ENCODE data around the gene CXXC4. TPM values are rescaled to one million over a fixed set of nuclear protein-coding genes. Genes with fewer than 3 reads are reported as not detected.

Gene CXXC4
- total and polyA plus RNA-seq, 2 experiments from 2014 or later = not detected

GRCh38 chr4:104446431-104447278 is 48.0 kb downstream of the CXXC4 start:
- no peak overlapping the region for H2AFZ ChIP-seq

GRCh38 chr4:104444685-104445084 is 50.0 kb downstream of the CXXC4 start:
- no peak overlapping the region for H3K4me3 ChIP-seq
- H3K27me3 ChIP-seq (replicated peaks; ENCODE audit: insufficient read depth) = no peaks in the 10 kb centered on the region
- DNase-seq = no peak
- H3K9me3 ChIP-seq (ENCODE audit: low read depth) = no peaks in the 10 kb centered on the region
- in situ Hi-C loops (cut with MboI) = no loop called here
- H3K9me2 ChIP-seq (ENCODE audit: insufficient read depth) = no peaks in the 10 kb centered on the region
- WGBS, 2 experiments (ENCODE audit: low coverage in 1 of 2, low lambda C conversion rate in 2 of 2, missing lambda C conversion rate in 2 of 2) = 11 to 18% methylated on average over 2 of the region's 2 CpGs
- no peak for TF ChIP-seq EZH2 (IDR thresholded peaks at IDR 0.05; ENCODE audit: insufficient read depth, poor library complexity, severe bottlenecking)
- TF ChIP-seq EZH2phosphoT487 (IDR thresholded peaks at IDR 0.05; ENCODE audit: insufficient read depth, low read depth) = no peak
- no peak overlapping the region for H3K27ac ChIP-seq
- no peaks in the 10 kb centered on the region for H3F3A ChIP-seq (ENCODE audit: insufficient read depth)
- H3K36me3 ChIP-seq (ENCODE audit: low read depth) = no peaks in the 10 kb centered on the region
- no peaks in the 10 kb centered on the region for H3K4me1 ChIP-seq (ENCODE audit: insufficient read depth)
- no peaks in the 10 kb centered on the region for H3K79me2 ChIP-seq (ENCODE audit: insufficient read depth)
- no peak overlapping the region for H3K4me2 ChIP-seq (ENCODE audit: unreplicated experiment)
- H2AFZ ChIP-seq = no peak overlapping the region
- no peak overlapping the region for H3K9ac ChIP-seq
- no peaks in the 10 kb centered on the region for H4K20me1 ChIP-seq (ENCODE audit: insufficient read depth)

More at GRCh38 chr4:104446431-104447278, 48.0 kb downstream of the CXXC4 start:
- no peak for TF ChIP-seq EZH2 (IDR thresholded peaks at IDR 0.05; ENCODE audit: insufficient read depth, poor library complexity, severe bottlenecking)
- no peak for TF ChIP-seq EZH2phosphoT487 (IDR thresholded peaks at IDR 0.05; ENCODE audit: insufficient read depth, low read depth)
- no peaks in the 10 kb centered on the region for H3K4me1 ChIP-seq (ENCODE audit: insufficient read depth)
- H3K36me3 ChIP-seq (ENCODE audit: low read depth) = no peaks in the 10 kb centered on the region
- no peak overlapping the region for H3K9ac ChIP-seq
- no peak overlapping the region for H3K4me3 ChIP-seq
- H3K4me2 ChIP-seq (ENCODE audit: unreplicated experiment) = no peak overlapping the region
- H3K27me3 ChIP-seq (replicated peaks; ENCODE audit: insufficient read depth) = no peaks in the 10 kb centered on the region
- H3K9me3 ChIP-seq (ENCODE audit: low read depth) = no peaks in the 10 kb centered on the region
- 12 to 13% methylated on average over 5 of the region's 5 CpGs for WGBS, 2 experiments (ENCODE audit: low coverage in 1 of 2, low lambda C conversion rate in 2 of 2, missing lambda C conversion rate in 2 of 2)
- no peaks in the 10 kb centered on the region for H3F3A ChIP-seq (ENCODE audit: insufficient read depth)
- DNase-seq = no peak
- in situ Hi-C loops (cut with MboI) = no loop called here
- H3K9me2 ChIP-seq (ENCODE audit: insufficient read depth) = no peaks in the 10 kb centered on the region
- no peaks in the 10 kb centered on the region for H3K79me2 ChIP-seq (ENCODE audit: insufficient read depth)
- no peak overlapping the region for H3K27ac ChIP-seq
- H4K20me1 ChIP-seq (ENCODE audit: insufficient read depth) = no peaks in the 10 kb centered on the region

- H3K9me2 ChIP-seq (ENCODE audit: insufficient read depth) = no peaks in the 10 kb centered on the region
- H3K4me1 ChIP-seq (ENCODE audit: insufficient read depth) = no peaks in the 10 kb centered on the region
- H3K27me3 ChIP-seq (replicated peaks; ENCODE audit: insufficient read depth) = no peaks in the 10 kb centered on the region
- H3K9me3 ChIP-seq (ENCODE audit: low read depth) = no peaks in the 10 kb centered on the region
- H4K20me1 ChIP-seq (ENCODE audit: insufficient read depth) = no peaks in the 10 kb centered on the region
- TF ChIP-seq EZH2phosphoT487 (IDR thresholded peaks at IDR 0.05; ENCODE audit: insufficient read depth, low read depth) (no peak), EZH2 (IDR thresholded peaks at IDR 0.05; ENCODE audit: insufficient read depth, poor library complexity, severe bottlenecking) (no peak)
- WGBS, 2 experiments (ENCODE audit: low coverage in 1 of 2, low lambda C conversion rate in 2 of 2, missing lambda C conversion rate in 2 of 2) = 7 to 9% methylated on average over 2 of the region's 2 CpGs
- no peak overlapping the region for H3K4me3 ChIP-seq
- no peak overlapping the region for H3K27ac ChIP-seq
- H3K36me3 ChIP-seq (ENCODE audit: low read depth) = no peaks in the 10 kb centered on the region
- no peak overlapping the region for H3K9ac ChIP-seq
- H3F3A ChIP-seq (ENCODE audit: insufficient read depth) = no peaks in the 10 kb centered on the region
- in situ Hi-C loops (cut with MboI) = no loop called here
- no peak overlapping the region for H2AFZ ChIP-seq
- H3K4me2 ChIP-seq (ENCODE audit: unreplicated experiment) = no peak overlapping the region
- DNase-seq = no peak
- H3K79me2 ChIP-seq (ENCODE audit: insufficient read depth) = no peaks in the 10 kb centered on the region
These were observed 58.2 kb downstream of the CXXC4 start for GRCh38 chr4:104436542-104436941.

DNA sequence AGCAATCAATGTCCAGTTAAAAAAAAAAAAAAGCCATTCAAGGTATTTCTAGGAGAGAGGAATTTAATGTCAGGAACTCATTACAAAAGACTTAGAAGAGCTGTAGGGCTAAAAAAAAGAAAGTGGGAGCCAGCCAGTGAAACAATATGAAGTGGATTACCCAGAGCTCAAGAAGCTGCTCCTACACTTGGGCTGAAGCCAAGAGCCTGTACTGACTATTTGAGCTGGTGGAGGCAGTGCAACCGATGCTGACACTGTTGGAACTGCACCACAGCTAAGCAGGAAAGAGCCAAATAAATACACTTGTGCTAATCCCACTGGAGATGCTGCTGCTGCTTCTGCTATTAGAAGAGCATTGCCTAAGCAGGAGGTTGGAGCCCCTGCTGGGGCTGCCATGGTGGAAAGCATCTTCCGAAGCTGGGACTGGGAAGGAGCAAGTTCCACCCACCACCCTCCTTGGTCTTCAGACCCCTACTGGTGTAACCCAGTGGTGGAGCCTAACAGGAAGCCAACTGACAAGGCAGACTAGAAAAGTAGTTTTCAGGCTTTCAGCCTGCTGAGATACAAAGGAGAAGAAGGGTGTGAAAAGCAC is 65.4 kb downstream of the CXXC4 start:
- in situ Hi-C loops (cut with MboI) = no loop called here
- WGBS, 2 experiments (ENCODE audit: low coverage in 1 of 2, low lambda C conversion rate in 2 of 2, missing lambda C conversion rate in 2 of 2) = 8 to 11% methylated on average over 2 of the region's 2 CpGs

More for the DNA sequence above, 65.4 kb downstream of the CXXC4 start:
- no peak for TF ChIP-seq EZH2phosphoT487 (IDR thresholded peaks at IDR 0.05; ENCODE audit: insufficient read depth, low read depth)
- H3K9me2 ChIP-seq (ENCODE audit: insufficient read depth) = no peaks in the 10 kb centered on the region
- no peaks in the 10 kb centered on the region for H3K9me3 ChIP-seq (ENCODE audit: low read depth)
- no peaks in the 10 kb centered on the region for H3K36me3 ChIP-seq (ENCODE audit: low read depth)
- no peaks in the 10 kb centered on the region for H3K79me2 ChIP-seq (ENCODE audit: insufficient read depth)
- H3F3A ChIP-seq (ENCODE audit: insufficient read depth) = no peaks in the 10 kb centered on the region
- H2AFZ ChIP-seq = no peak overlapping the region
- no peak overlapping the region for H3K4me2 ChIP-seq (ENCODE audit: unreplicated experiment)
- H3K27me3 ChIP-seq (replicated peaks; ENCODE audit: insufficient read depth) = no peaks in the 10 kb centered on the region
- no peak overlapping the region for H3K27ac ChIP-seq
- no peak overlapping the region for H3K4me3 ChIP-seq
- no peaks in the 10 kb centered on the region for H3K4me1 ChIP-seq (ENCODE audit: insufficient read depth)
- no peak for DNase-seq
- no peaks in the 10 kb centered on the region for H4K20me1 ChIP-seq (ENCODE audit: insufficient read depth)
- no peak overlapping the region for H3K9ac ChIP-seq
